GM18951 (cell line): ENCODE data around the gene GALNT13.

Experiments
- POLR2A ChIP-seq: IDR thresholded peaks from 4 replicates; pipeline ENCODE4 v1.6.1; 2011; ENCODE audit warnings: mild to moderate bottlenecking; ENCODE audit not compliant: insufficient read length, insufficient read depth; ENCODE audit errors: extremely low read depth
- in situ Hi-C: fragments of 300-500 bp; cut with MboI; formaldehyde crosslinking; loops from one replicate; pipeline ENCODE4 v1.12.0; 2022; ENCODE audit warnings: low sequenced_read_pairs, mixed read lengths, inconsistent platforms; ENCODE audit not compliant: unreplicated experiment

GALNT13 gene

DNA sequence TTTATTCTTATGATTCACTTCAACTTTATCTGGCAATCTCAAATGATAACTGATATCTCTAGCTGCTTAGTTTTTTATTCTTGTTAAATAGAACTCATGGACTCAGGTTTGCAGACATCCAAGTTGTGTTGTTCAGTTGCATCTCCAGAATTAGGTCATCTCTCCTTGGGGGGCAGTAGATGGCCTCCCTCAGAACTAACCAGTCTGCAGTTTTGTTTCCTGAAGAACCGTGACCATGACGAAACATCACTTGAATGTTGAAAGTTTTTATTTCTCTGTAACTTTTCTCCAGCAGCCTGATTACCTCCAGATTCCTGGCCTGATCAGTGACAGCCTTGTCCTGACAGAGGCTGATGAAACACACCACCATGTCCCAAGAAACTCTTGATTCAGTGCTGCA lies 321.5 kb downstream of the GALNT13 start:
- in situ Hi-C loops: no loop called here
- no peak for TF ChIP-seq POLR2A

- TF ChIP-seq POLR2A: no peak
- in situ Hi-C loops: no loop called here
Observed at GRCh38 chr2:154194909-154195643, 323.4 kb downstream of the GALNT13 start.

DNA sequence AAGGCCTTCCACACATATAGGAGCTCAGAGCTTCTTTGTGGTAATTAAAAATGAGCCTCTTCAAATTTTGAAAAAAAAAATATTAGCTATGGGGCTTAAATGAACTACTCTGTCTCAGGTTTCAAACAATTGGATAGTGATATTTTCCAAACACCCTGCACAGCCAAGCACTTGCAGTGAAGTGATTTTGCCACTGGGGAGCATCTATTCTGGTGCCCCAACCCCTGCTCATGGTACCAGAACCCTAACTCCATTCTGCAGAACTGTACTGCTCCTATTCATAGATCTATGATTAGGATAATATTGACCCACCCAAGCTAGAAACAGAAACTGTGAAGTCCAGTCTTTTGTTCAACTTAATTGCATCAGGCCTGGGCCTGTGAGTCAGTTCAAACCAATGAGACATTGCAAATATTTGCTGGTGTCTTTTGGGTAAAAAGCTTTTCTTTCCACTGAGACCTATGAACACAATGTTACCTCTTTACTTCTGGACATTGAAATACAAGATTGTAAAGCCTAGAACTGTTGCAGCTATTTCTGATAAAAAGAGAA lies 324.0 kb downstream of the GALNT13 start:
- in situ Hi-C loops: no loop called here

GRCh38 chr2:154198866-154199265 lies 327.1 kb downstream of the GALNT13 start:
- TF ChIP-seq POLR2A: no peak
- in situ Hi-C loops: no loop called here

More for the DNA sequence above, 324.0 kb downstream of the GALNT13 start:
- no peak for TF ChIP-seq POLR2A

GRCh38 chr2:154203206-154203605 lies 331.5 kb downstream of the GALNT13 start:
- no peak for TF ChIP-seq POLR2A
- in situ Hi-C loops: no loop called here

DNA sequence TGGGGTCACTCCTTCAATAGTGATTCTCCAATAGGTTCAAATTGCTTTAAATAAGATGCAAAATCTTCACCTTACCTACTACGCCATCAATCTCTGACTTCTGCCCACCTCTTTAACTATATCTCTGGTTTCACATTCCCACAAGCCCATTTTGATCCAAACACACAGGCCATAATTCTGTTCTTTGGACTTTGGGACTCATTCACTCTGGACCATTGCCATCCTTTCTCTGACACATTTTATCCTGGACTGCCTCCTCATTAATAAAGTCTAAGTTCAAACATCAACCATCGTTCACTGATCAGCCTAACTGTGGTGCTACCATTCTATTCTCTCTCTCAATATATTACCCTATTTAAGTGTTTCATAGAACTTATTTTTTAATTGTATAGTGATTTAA lies 332.2 kb downstream of the GALNT13 start:
- in situ Hi-C loops: no loop called here
- no peak for TF ChIP-seq POLR2A

GRCh38 chr2:154207288-154208047 lies 335.7 kb downstream of the GALNT13 start:
- no peak for TF ChIP-seq POLR2A
- in situ Hi-C loops: no loop called here

DNA sequence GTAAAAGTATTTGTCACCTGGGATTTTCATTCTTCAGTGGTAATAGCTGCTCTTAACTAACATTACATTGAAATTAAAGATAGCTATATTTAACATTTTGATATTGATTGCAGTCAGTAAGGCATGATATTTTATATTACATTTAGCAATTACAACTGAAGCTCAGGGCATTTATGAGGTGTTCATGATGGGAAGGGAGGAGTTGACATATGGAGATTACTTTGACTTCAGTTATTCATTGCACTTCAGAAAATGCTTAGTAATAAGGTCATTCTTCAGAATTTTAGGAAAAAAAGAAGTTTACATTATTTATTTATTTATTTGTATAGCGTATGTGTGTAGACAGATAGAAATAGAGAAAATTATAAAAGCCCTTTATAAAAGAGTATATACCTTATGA lies 352.0 kb downstream of the GALNT13 start:
- in situ Hi-C loops: no loop called here

DNA sequence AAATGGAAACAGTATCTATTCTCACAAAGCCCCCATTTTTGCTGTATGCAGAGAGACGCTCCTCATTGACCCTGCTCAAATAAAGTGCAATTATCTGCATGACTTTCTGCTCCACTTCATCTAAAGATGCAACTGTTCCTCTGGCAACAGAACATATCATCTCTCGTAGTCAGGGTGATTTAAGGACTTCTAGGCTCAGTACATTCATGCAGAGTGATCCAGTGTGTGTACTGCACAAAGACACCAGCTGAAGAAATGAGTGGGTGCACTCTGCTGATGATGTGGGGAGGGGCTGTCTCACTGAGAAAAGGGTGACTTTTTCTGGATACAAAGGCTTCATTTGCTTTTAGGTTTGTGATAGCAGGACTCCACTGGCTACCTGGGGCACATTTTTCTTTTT lies 355.2 kb downstream of the GALNT13 start:
- in situ Hi-C loops: no loop called here
- TF ChIP-seq POLR2A: no peak

More for the DNA sequence above, 352.0 kb downstream of the GALNT13 start:
- TF ChIP-seq POLR2A: no peak

GRCh38 chr2:154228566-154229280 lies 357.0 kb downstream of the GALNT13 start:
- in situ Hi-C loops: no loop called here
- TF ChIP-seq POLR2A: no peak

- no peak for TF ChIP-seq POLR2A
- in situ Hi-C loops: no loop called here
Observed at GRCh38 chr2:154229966-154230365, 358.2 kb downstream of the GALNT13 start.

- in situ Hi-C loops: no loop called here
- TF ChIP-seq POLR2A: no peak
Observed at GRCh38 chr2:154231021-154231420, 359.3 kb downstream of the GALNT13 start.

GRCh38 chr2:154233231-154233630 lies 361.5 kb downstream of the GALNT13 start:
- in situ Hi-C loops: no loop called here
- TF ChIP-seq POLR2A: no peak
